ENCODE measurements around the gene DDX49.

Gene DDX49

DNA sequence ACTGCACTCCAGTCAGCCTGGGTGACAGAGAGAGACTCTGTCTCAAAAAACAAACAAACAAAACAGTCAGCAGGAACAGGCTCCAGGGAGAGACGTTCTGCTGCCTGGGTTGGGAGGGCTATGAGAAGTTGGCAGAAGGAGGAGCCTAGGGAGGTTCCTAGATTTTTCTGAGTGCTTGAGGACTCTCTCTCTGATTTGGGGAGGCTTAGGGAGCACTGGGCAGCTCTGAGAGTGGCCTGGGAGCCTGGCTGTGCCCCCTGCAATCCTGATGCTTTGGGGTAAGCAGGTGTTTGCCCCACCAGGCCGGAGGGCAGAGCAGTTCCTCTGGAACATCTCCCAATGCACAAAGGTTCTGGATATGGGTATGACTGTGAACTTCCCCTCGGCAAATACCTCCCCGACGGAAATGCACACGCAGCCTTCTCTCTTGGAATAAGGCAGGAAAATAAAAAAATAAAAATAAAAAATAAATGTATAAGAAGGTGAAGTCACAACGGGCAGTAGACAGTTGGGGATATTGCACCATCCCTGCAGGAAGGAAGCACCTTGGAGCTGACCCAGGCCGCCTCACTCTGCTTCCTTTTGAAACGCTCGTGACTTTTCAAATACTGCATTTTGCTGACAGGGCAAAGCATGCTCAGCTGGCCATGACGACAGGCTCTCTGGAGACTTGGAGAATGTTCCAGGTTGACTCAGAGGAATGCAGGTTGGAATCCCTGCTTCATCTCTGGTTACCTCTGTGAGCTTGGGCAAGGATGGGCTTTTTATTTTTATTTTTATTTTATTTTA, 48.0 kb downstream of the DDX49 start:
- TF ChIP-seq, protein P1, sequence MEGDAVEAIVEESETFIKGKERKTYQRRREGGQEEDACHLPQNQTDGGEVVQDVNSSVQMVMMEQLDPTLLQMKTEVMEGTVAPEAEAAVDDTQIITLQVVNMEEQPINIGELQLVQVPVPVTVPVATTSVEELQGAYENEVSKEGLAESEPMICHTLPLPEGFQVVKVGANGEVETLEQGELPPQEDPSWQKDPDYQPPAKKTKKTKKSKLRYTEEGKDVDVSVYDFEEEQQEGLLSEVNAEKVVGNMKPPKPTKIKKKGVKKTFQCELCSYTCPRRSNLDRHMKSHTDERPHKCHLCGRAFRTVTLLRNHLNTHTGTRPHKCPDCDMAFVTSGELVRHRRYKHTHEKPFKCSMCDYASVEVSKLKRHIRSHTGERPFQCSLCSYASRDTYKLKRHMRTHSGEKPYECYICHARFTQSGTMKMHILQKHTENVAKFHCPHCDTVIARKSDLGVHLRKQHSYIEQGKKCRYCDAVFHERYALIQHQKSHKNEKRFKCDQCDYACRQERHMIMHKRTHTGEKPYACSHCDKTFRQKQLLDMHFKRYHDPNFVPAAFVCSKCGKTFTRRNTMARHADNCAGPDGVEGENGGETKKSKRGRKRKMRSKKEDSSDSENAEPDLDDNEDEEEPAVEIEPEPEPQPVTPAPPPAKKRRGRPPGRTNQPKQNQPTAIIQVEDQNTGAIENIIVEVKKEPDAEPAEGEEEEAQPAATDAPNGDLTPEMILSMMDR (IDR thresholded peaks at IDR 0.05; ENCODE audit: low read depth, low read length, missing control alignments) = no peak
- no peak overlapping the region for H3K4me3 ChIP-seq (replicated peaks; ENCODE audit: low read depth, low read length)
- DNase-seq (ENCODE audit: extremely low read depth, low read depth) = no peak

DNA sequence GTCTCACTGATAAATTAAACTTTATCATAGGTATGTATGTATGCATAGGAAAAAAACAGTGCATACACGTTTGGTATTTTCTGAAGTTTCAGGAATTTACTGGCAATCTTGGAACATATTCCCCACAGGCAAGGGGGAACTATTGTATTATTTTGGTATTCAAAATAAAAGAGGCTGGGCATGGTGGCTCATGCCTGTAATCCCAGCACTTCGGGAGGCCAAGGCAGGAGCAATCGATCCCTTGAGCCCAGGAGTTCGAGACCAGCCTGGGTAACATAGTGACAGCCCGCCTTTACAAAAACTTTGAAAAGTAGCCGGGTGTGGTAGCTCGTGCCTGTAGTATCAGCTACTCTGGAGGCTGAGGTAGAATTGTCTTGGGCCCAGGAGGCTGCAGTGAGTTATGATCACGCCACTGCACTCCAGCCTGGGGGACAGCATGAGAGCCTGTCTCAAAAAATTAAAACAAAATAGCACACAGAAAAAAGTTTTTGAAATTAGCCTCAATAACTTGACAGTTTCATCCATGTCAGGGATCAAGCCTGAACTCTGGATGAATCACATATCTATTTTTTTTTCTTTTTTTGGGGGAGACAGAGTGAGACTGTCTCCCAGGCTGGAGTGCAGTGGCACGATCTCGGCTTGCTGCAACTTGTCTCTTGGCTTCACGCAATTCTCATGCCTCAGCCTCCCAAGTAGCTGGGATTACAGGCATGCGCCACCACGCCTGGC, 50.6 kb downstream of the DDX49 start:
- H3K4me3 ChIP-seq (replicated peaks; ENCODE audit: low read depth, low read length) = no peak overlapping the region
- DNase-seq (ENCODE audit: extremely low read depth, low read depth) = no peak
- TF ChIP-seq, protein P1 (IDR thresholded peaks at IDR 0.05; ENCODE audit: low read depth, low read length, missing control alignments) = no peak

DNA sequence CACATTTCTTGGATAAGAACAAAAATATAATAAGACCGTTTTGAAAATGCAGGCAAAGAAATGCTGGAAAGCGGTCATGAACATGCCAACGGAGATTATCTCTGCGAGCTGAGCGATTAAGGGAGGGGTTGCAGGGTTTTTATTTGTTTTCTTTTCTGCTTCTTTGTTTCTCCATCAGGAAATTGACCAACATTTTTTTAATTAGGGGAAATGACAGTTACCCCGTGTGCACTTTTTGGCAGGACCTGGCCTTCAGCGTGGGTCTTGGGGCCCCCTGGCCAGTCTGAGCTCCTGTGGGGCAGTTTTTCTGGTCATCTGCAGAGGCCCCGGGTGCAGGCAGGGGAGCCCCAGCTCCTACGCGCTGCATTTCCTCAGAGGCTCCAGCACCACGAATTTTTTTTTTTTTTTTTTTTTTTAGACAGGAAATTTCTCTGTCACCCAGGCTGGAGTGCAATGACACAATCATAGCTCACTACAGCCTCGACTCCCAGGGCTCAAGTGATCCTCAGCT, 52.8 kb downstream of the DDX49 start:
- TF ChIP-seq, protein P1 (IDR thresholded peaks at IDR 0.05; ENCODE audit: low read depth, low read length, missing control alignments) = no peak
- no peak for DNase-seq (ENCODE audit: extremely low read depth, low read depth)
- H3K4me3 ChIP-seq (replicated peaks; ENCODE audit: low read depth, low read length) = no peak overlapping the region

DNA sequence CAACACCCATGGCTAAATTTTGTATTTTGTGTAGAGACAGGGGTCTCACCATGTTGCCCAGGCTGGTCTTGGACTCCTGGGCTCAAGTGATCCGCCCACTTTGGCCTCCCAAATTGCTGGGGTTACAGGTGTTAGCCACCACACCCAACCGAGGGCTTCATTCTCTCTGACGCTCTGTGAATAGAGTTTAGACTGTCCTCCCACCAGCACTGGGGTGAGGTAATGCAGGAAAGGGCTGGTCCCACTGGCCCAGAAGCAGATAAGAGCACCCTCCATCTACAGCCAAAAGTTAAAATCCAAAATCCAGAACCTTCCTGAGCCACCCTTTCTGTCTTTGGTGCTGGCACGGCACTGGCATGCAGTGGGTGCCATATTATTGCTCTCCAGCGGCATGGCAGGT, 53.3 kb downstream of the DDX49 start:
- no peak for DNase-seq (ENCODE audit: extremely low read depth, low read depth)
- H3K4me3 ChIP-seq (replicated peaks; ENCODE audit: low read depth, low read length) = no peak overlapping the region
- TF ChIP-seq, protein P1 (IDR thresholded peaks at IDR 0.05; ENCODE audit: low read depth, low read length, missing control alignments) = no peak

DNA sequence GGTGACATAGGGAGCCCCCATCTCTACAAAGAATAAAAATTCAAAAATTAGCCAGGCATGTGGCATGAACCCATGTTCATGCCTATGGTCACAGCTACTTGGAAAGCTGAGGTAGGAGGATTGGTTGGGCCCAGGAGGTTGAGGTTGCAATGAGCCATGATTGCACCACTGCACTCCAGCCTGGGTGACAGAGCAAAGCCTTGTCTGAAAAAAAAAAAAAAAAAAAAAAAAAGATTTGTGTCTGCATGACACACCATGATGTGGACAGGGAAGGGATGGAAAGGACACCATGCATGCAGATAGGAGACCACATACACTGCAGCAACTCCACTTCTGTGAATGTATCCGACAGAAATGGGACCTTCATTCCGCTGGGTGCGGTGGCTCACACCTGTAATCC, 55.5 kb downstream of the DDX49 start:
- TF ChIP-seq, protein P1 (IDR thresholded peaks at IDR 0.05; ENCODE audit: low read depth, low read length, missing control alignments) = no peak
- DNase-seq (ENCODE audit: extremely low read depth, low read depth) = no peak
- no peak overlapping the region for H3K4me3 ChIP-seq (replicated peaks; ENCODE audit: low read depth, low read length)

DNA sequence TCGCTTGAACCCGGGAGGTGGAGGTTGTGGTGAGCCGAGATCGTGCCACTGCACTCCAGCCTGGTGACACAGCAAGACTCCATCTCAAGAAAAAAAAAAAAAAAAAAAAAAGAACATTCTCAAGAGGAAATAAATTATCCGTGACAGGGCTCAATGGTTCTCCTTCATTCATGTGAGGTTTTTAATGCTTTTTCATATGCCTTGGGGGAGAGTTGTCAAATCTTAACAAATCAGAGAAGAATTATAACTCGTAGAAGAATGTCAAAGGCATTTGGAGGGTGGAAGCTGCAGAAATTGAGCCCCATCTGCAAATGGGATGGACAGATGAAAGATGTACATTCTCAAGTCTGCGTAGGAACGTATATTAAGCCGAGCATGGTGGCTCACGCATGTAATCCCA, 56.4 kb downstream of the DDX49 start:
- TF ChIP-seq, protein P1 (IDR thresholded peaks at IDR 0.05; ENCODE audit: low read depth, low read length, missing control alignments) = no peak
- DNase-seq (ENCODE audit: extremely low read depth, low read depth) = no peak
- no peak overlapping the region for H3K4me3 ChIP-seq (replicated peaks; ENCODE audit: low read depth, low read length)

Data from HFF-Myc (cell line).